GM12891 (cell line): ENCODE data around the gene TSSK6.

Experiments used
- POLR2A ChIP-seq: IDR thresholded peaks from 2 replicates; pipeline ENCODE4 v1.6.1; 2011; ENCODE audit warnings: low read depth, low read length, control low read depth
- POLR2AphosphoS5 ChIP-seq: IDR thresholded peaks from 2 replicates; pipeline ENCODE4 v1.6.1; 2011; ENCODE audit warnings: low read depth, low read length, control low read depth
- POU2F2 ChIP-seq: IDR thresholded peaks from 2 replicates; pipeline ENCODE4 v1.6.1; 2011; ENCODE audit warnings: low read depth, mild to moderate bottlenecking, control low read depth, low read length, moderate library complexity

DNA sequence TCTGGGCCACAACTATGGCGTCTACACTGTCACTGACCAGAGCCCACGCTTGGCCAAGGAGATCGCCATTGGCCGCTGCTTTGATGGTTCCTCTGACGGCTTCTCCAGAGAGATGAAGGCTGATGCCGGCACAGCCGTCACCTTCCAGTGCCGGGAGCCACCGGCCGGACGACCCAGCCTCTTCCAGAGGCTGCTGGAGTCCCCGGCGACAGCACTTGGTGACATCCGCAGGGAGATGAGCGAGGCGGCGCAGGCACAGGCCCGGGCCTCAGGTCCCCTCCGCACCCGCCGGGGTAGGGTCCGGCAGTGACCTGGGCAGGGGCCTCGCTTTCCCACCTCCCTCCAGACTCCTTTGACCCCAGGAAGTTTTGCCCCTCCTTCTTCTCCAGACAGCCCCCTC is 30.4 kb upstream of the TSSK6 start:
- no peak for TF ChIP-seq POLR2A
- TF ChIP-seq POLR2AphosphoS5, result no peak
- TF ChIP-seq POU2F2, result no peak
